ENCODE results near the gene SSH2. TPM values are rescaled to one million over a fixed set of nuclear protein-coding genes. Genes with fewer than 3 reads are reported as not detected.

Gene SSH2
- total and polyA plus RNA-seq, 9 of the 15 experiments (the other 6 are each of a cell fraction or from before 2014, with no cell fraction given) = 3.9 to 16.1 (median 10.2) TPM

GRCh38 chr17:29617481-29618271, 312.4 kb downstream of the SSH2 start (continued):
- TF ChIP-seq ZNF175 (CRISPR knock-in tag; IDR thresholded peaks at IDR 0.05; ENCODE audit: low read depth) = no peak
- peak in 1 of 2 experiments; percentile 68; a peak in 1 of 4 replicates for TF ChIP-seq NONO (IDR thresholded peaks at IDR 0.05; ENCODE audit: low read depth in 2 of 2, low read length in 1 of 2)
- TF ChIP-seq NBN (IDR thresholded peaks at IDR 0.05; ENCODE audit: low read depth) = 0 out of 2 replicates have a peak, but pooled peaks have one; percentile 48
- TF ChIP-seq PHF20 (IDR thresholded peaks at IDR 0.05; ENCODE audit: partially characterized antibody) = peak; percentile 49
- peak; percentile 83 for TF ChIP-seq RBFOX2 (IDR thresholded peaks at IDR 0.05; ENCODE audit: low read depth, low read length)
- peak; percentile 52; the same call in 1 of the 2 replicates for TF ChIP-seq SMC3 (conservative IDR thresholded peaks at IDR 0.05; ENCODE audit: insufficient read depth, low read depth, low read length)
- TF ChIP-seq RB1 (IDR thresholded peaks at IDR 0.05; ENCODE audit: low read depth) = peak; percentile 94
- peak; percentile 95 for TF ChIP-seq KLF16 (IDR thresholded peaks at IDR 0.05)
- TF ChIP-seq SMARCA4 (IDR thresholded peaks at IDR 0.05) = 0 out of 2 replicates have a peak, but pooled peaks have one; percentile 13
- no peak for TF ChIP-seq HES1 (IDR thresholded peaks at IDR 0.05; ENCODE audit: low read depth)
- TF ChIP-seq TBL1XR1 (IDR thresholded peaks at IDR 0.05; ENCODE audit: low read length in 2 of 2) = 0 out of 4 replicates have a peak, but pooled peaks of 1 of the 2 experiments have one; percentile 20
- TF ChIP-seq, protein P1, sequence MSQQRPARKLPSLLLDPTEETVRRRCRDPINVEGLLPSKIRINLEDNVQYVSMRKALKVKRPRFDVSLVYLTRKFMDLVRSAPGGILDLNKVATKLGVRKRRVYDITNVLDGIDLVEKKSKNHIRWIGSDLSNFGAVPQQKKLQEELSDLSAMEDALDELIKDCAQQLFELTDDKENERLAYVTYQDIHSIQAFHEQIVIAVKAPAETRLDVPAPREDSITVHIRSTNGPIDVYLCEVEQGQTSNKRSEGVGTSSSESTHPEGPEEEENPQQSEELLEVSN (IDR thresholded peaks at IDR 0.05; ENCODE audit: borderline replicate concordance in 1 of 2, extremely low read depth in 1 of 2, insufficient read depth in 1 of 2, insufficient read length in 1 of 2, low read depth in 1 of 2, low read length in 1 of 2, poor library complexity in 1 of 2, severe bottlenecking in 1 of 2) = peak; percentile 81 to 97
- no peak for TF ChIP-seq CLOCK (CRISPR knock-in tag; IDR thresholded peaks at IDR 0.05; ENCODE audit: borderline replicate concordance)
- TF ChIP-seq BCL6 (CRISPR knock-in tag; IDR thresholded peaks at IDR 0.05) = no peak
- peak; percentile 63; the same call in 1 of the 2 replicates for TF ChIP-seq MBD1 (CRISPR knock-in tag; IDR thresholded peaks at IDR 0.05)
- TF ChIP-seq CBX3 (IDR thresholded peaks at IDR 0.05; ENCODE audit: borderline replicate concordance in 1 of 2, low read length in 2 of 2) = no peak; a peak in 1 of 3 replicates
- TF ChIP-seq TEAD4 (IDR thresholded peaks at IDR 0.05; ENCODE audit: low read length) = peak; percentile 12; the same call in 1 of the 2 replicates
- TF ChIP-seq TEAD4 (CRISPR knock-in tag; IDR thresholded peaks at IDR 0.05; ENCODE audit: borderline replicate concordance) = no peak
- TF ChIP-seq ZNF165 (CRISPR knock-in tag; IDR thresholded peaks at IDR 0.05; ENCODE audit: borderline replicate concordance) = no peak
- TF ChIP-seq HDAC8 (tag; IDR thresholded peaks at IDR 0.05) = 0 out of 2 replicates have a peak, but pooled peaks have one; percentile 25
